Esophagus squamous epithelium (tissue), 4 donors: ENCODE results near the gene TMEM108.

ENCODE experiments used
- POLR2A ChIP-seq, 4 donors: fragments of 450-650 bp; IDR thresholded peaks; one replicate each; pipeline ENCODE4 v1.6.1; 2017; ENCODE audit warnings: antibody characterized with exemption in 4 of 4, mild to moderate bottlenecking in 4 of 4, moderate library complexity in 3 of 4
- TF ChIP-seq, protein P1 (sequence below), 6 experiments: fragments of 450-650 bp in 4 of 6; fragments of 200-600 bp in 2 of 6; sonication (generic) in 2 of 6; IDR thresholded peaks; one replicate each; pipeline ENCODE4 v1.5.1; 2016 to 2019; ENCODE audit warnings: antibody characterized with exemption in 6 of 6, mild to moderate bottlenecking in 4 of 6, moderate library complexity in 4 of 6

DNA sequence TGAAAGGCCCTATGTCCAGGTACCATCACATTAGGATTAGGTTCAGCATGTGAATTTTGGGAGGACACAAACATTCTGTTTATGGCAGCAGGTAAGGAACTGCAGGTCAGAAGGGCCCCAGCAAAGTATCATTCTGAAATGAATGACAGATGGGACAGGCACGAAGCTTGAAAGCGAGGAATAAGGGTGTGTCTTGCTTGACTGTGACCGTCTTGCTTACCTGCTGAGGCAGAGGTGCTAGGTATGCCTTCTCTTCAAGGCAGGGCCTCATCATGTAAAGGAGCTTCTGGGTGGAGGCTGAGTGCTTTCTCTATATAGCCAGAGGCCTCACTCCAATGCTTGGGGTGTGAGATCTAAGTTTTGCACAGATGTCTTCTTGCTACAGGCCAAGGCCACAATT lies 41.4 kb downstream of the TMEM108 start:
- TF ChIP-seq, protein P1, sequence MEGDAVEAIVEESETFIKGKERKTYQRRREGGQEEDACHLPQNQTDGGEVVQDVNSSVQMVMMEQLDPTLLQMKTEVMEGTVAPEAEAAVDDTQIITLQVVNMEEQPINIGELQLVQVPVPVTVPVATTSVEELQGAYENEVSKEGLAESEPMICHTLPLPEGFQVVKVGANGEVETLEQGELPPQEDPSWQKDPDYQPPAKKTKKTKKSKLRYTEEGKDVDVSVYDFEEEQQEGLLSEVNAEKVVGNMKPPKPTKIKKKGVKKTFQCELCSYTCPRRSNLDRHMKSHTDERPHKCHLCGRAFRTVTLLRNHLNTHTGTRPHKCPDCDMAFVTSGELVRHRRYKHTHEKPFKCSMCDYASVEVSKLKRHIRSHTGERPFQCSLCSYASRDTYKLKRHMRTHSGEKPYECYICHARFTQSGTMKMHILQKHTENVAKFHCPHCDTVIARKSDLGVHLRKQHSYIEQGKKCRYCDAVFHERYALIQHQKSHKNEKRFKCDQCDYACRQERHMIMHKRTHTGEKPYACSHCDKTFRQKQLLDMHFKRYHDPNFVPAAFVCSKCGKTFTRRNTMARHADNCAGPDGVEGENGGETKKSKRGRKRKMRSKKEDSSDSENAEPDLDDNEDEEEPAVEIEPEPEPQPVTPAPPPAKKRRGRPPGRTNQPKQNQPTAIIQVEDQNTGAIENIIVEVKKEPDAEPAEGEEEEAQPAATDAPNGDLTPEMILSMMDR (IDR thresholded peaks at IDR 0.05) = no peak
- no peak for TF ChIP-seq POLR2A (IDR thresholded peaks at IDR 0.05)
